Ramos (cell line): ENCODE data around the gene ALOX5.
"Not testable (repeated sequence)": the region's sequence is repeated elsewhere in the genome, so short reads cannot be mapped to it uniquely, and the experiment has no call there.

Source experiments
- in situ Hi-C: fragments of 300-500 bp; cut with MboI; formaldehyde crosslinking; loops from one replicate; pipeline ENCODE4 v1.14.3; 2022; ENCODE audit warnings: low sequenced_read_pairs; ENCODE audit not compliant: unreplicated experiment

ALOX5 gene

GRCh38 chr10:45373576-45374349 is at the start of gene ALOX5:
Gene ALOX5, plus strand, starts transcription at chr10:45374216. Its CDS starts 64 bp downstream, at chr10:45374280.
- in situ Hi-C loops, result loop anchor here (25.0 kb wide), 2 partner anchors 289 to 1961 kb away; partner anchors contain the start of genes HNRNPF and ZFAND4

- in situ Hi-C loops, result no loop called here
Measured at GRCh38 chr10:45325116-45325515, 48.9 kb upstream of the ALOX5 start.

DNA sequence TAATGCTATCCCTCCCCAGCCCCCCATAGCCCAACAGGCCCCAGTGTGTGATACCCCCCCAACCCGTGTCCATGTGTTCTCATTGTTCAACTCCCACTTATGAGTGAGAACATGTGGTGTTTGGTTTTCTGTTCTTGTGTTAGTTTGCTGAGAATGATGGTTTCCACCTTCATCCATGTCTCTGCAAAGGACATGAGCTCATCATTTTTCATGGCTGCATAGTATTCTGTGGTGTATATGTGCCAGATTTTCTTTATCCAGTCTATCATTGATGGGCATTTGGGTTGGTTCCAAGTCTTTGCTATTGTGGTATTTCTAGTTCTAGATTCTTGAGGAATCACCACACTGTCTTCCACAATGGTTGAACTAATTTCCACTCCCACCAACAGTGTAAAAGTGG is 47.2 kb upstream of the ALOX5 start:
- in situ Hi-C loops, result not testable (repeated sequence)

DNA sequence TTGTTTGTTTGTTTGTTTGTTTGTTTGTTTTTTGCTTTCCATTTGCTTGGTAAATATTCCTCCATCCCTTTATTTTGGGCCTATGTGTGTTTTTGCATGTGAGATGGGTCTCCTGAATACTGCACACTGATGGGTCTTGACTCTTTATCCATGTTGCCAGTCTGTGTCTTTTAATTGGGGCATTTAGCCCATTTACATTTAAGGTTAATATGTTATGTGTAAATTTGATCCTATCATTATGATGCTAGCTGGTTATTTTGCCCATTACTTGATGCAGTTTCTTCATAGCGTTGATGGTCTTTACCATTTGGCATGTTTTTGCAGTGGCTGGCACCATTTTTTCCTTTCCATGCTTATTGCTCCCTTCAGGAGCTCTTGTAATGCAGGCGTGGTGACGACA is 42.2 kb upstream of the ALOX5 start:
- in situ Hi-C loops, result not testable (repeated sequence)

GRCh38 chr10:45339894-45340293 is 34.1 kb upstream of the ALOX5 start:
- in situ Hi-C loops, result no loop called here

- in situ Hi-C loops, result not testable (repeated sequence)
Measured at GRCh38 chr10:45340420-45340819, 33.6 kb upstream of the ALOX5 start.

DNA sequence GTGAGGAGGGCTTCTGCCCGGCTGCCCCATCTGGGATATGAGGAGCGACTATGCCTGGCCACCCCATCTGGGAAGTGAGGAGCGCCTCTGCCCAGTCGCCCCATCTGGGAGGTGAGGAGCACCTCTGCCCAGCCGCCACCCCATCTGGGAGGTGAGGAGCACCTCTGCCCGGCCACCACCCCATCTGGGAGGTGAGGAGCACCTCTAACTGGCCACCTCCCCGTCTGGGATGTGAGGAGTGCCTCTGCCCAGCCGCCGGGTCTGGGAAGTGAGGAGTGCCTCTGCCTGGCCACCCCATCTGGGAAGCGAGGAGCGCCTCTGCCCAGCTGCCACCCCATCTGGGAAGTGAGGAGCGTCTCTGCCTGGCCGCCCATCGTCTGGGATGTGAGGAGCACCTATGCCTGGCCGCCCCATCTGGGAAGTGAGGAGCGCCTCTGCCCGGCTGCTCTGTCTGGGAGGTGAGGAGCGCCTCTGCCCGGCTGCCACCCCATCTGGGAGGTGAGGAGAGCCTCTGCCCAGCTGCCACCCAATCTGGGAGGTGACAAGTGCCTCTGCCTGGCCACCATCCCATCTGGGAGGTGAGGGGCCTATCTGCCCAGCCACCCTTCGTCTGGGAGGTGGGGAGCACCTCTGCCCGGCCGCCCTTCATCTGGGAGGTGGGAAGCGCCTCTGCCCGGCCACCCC is 27.2 kb upstream of the ALOX5 start:
- in situ Hi-C loops, result not testable (repeated sequence)

- in situ Hi-C loops, result not testable (repeated sequence)
Measured at GRCh38 chr10:45347464-45347863, 26.6 kb upstream of the ALOX5 start.

DNA sequence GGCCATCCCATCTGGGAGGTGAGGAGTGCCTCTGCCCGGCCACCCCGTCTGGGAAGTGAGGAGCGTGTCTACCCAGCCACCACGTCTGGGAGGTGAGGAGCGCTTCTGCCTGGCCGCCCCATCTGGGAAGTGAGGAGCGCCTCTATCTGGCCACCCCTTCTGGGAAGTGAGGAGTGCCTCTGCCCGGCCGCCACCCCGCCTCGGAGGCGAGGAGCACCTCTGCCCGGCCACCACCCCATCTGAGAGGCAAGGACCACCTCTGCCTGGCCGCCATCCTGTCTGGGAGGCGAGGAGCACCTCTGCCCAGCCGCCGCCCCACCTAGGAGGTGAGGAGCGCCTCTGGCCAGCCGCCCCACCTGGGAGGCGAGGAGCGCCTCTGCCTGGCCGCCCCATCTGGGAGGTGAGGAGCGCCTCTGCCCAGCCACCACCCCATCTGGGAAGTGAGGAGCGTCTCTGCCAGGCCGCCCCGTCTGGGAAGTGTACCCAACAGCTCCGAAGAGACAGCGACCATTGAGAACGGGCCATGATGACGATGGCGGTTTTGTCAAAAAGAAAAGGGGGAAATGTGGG is 25.7 kb upstream of the ALOX5 start:
- in situ Hi-C loops, result not testable (repeated sequence)

- in situ Hi-C loops, result loop anchor here (25.0 kb wide), 2 partner anchors 309 to 1941 kb away; partner anchors contain the start of genes HNRNPF and ZFAND4
Measured at GRCh38 chr10:45353186-45353585, 20.8 kb upstream of the ALOX5 start.

GRCh38 chr10:45354261-45354660 is 19.8 kb upstream of the ALOX5 start:
- in situ Hi-C loops, result loop anchor here (25.0 kb wide), 2 partner anchors 308 to 1942 kb away; partner anchors contain the start of genes HNRNPF and ZFAND4

DNA sequence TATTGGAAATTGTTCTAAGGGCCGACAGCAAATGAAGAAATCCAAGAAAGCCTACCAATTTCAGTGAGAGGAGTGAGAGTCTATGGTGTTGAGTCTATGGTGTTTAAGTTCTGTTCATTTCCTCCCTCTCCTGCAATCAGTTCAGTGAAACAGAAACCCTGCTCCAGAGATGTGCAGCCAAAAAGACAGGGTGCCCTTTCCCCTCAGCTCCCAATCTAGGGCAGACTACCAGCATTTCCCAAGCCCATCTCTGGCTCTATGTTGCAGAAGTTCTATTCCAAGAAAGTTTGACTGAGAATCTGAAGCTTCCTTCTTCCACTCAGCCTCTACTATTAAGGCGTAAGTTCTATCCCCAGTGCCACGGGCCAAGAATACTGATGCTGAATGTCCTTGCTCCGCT is 18.5 kb upstream of the ALOX5 start:
- in situ Hi-C loops, result loop anchor here (25.0 kb wide), 2 partner anchors 307 to 1943 kb away; partner anchors contain the start of genes HNRNPF and ZFAND4

DNA sequence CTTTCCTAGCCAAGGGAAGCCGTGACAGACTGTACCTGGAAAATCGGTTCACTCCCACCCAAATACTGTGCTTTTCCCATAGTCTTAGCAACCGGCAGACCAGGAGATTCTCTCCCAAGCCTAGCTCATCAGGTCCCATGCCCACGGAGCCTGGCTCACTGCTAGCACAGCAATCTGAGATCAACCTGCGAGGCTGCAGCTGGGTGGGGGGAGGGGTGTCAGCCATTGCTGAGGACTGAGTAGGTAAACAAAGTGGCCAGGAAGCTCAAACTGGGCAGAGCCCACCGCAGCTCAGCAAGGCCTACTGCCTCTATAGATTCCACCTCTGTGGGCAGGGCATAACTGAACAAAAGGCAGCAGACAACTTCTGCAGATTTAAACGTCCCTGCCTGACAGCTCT is 15.1 kb upstream of the ALOX5 start:
- in situ Hi-C loops, result loop anchor here (25.0 kb wide), 2 partner anchors 303 to 1947 kb away; partner anchors contain the start of genes HNRNPF and ZFAND4

GRCh38 chr10:45361983-45362799 is 11.8 kb upstream of the ALOX5 start:
- in situ Hi-C loops, result loop anchor here (25.0 kb wide), 2 partner anchors 300 to 1950 kb away; partner anchors contain the start of genes HNRNPF and ZFAND4

GRCh38 chr10:45367643-45368042 is 6.4 kb upstream of the ALOX5 start:
- in situ Hi-C loops, result loop anchor here (25.0 kb wide), 2 partner anchors 295 to 1955 kb away; partner anchors contain the start of genes HNRNPF and ZFAND4

GRCh38 chr10:45368181-45368580 is 5.8 kb upstream of the ALOX5 start:
- in situ Hi-C loops, result loop anchor here (25.0 kb wide), 2 partner anchors 294 to 1956 kb away; partner anchors contain the start of genes HNRNPF and ZFAND4

- in situ Hi-C loops, result loop anchor here (25.0 kb wide), 2 partner anchors 292 to 1958 kb away; partner anchors contain the start of genes HNRNPF and ZFAND4
Measured at GRCh38 chr10:45370202-45370955, 3.6 kb upstream of the ALOX5 start.

DNA sequence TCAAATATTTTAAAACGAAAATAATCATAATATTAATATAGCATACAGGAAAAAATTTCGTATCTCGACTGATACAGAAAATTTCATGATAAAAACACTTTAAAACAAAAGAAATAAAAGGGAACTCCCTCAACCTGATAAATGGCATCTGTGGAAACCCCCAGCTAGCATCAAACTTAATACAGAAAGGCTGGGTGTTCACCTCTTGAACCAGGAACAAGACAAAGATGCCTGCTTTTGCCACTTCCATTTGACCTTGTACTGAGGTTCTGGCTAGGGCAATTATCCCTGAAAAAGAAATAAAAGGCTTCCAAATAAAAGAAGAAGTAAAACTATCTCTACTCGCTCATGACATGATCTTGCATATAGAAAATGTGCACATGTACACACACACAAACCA is 2.5 kb upstream of the ALOX5 start:
- in situ Hi-C loops, result loop anchor here (25.0 kb wide), 2 partner anchors 291 to 1959 kb away; partner anchors contain the start of genes HNRNPF and ZFAND4
